Pancreas (tissue), 10 donors: ENCODE results near the gene TGOLN2. TPM values are rescaled to one million over a fixed set of nuclear protein-coding genes. Genes with fewer than 3 reads are reported as not detected.

Source experiments
- ATAC-seq, 4 donors: fragments of 200-7000 bp; cut with Tn5 transposase; one replicate each; pipeline versions ENCODE4 v1.8.0 to v1.9.1; 2020; ENCODE audit warnings: mild to moderate bottlenecking in 4 of 4, moderate library complexity in 4 of 4
- DNase-seq, 6 donors: peaks; one replicate each; pipeline ENCODE4 v3.0.0-alpha.2; 2020
- FAIRE-seq: peaks from 2 replicates; lab custom pipeline; 2012; peaks lifted over from hg19 to GRCh38; lab: Jason Lieb, UNC
- H3K27ac ChIP-seq, 4 donors: fragments of 200-600 bp; sonication (generic); 1 replicate in 3 of 4; 2 replicates in 1 of 4; pipeline versions ENCODE4 v1.5.0 to v1.8.0; 2020
- H3K27me3 ChIP-seq, 4 donors: fragments of 200-600 bp; one replicate each; pipeline ENCODE4 v1.8.0; 2021
- H3K36me3 ChIP-seq, 3 donors: fragments of 200-600 bp; sonication (generic) in 1 of 3; one replicate each; pipeline versions ENCODE4 v1.5.0 to v1.8.0; 2020 to 2021
- H3K4me1 ChIP-seq, 3 donors: fragments of 200-600 bp; one replicate each; pipeline ENCODE4 v1.8.0; 2021
- H3K4me3 ChIP-seq, 4 donors: fragments of 200-600 bp; sonication (generic) in 2 of 4; one replicate each; pipeline versions ENCODE4 v1.5.0 to v1.8.0; 2020 to 2021
- H3K9me3 ChIP-seq, 4 donors: fragments of 200-600 bp; one replicate each; pipeline ENCODE4 v1.8.0; 2021
- WGBS, 2 donors: extraction: QIAGEN DNeasy Blood & Tissue Kit; methylation state at CpG; one replicate each; pipeline ENCODE4 v1.1.7; 2013; 5-methylcytosine and 5-hydroxymethylcytosine counted together
- intact Hi-C, 3 donors: fragments of 100-400 bp; cut with DNase I; formaldehyde crosslinking; loops; one replicate each; pipeline versions ENCODE4 v1.11.1 to v1.14.2; 2022
- polyA plus RNA-seq, 2 donors: library from polyadenylated mRNA; stranded (reverse); fragments of 200-250 nt; gene quantifications; one replicate each; pipeline ENCODE4 v1.2.3, GENCODE V29; 2013
- total RNA-seq, 6 donors: library from RNA; stranded (reverse); fragmentation: NEBNext Ultra II Directional in 4 of 6; extraction: Animal tissue kit (Norgen Biotek cat#: 25700) in 4 of 6; gene quantifications; one replicate each; pipeline versions ENCODE4 v1.2.1 to v1.2.4, GENCODE V29; 2021 to 2023
- TF ChIP-seq, protein P1 (sequence below), 4 donors: fragments of 200-600 bp; sonication (generic) in 3 of 4; IDR thresholded peaks; one replicate each; pipeline versions ENCODE4 v1.5.0 to v1.8.0; 2021; ENCODE audit warnings: antibody characterized with exemption in 4 of 4
- donor health status: healthy with polysubstance abuse.
- donor health status: DM: no; HTN: no; CAD: no; lungs with moderate emphysema.
- donor health status: DM: no; HTN: no; CAD: no.
- donor health status: control.
- donor health status: control.
- donor health status: Bipolar disorder and iron deficiency.
- donor health status: DM: yes; HTN: yes; CAD: no.
- donor health status: DM: no; HTN: no; CAD: no.
- donor health status: DM: no; HTN: no; CAD: no.
- donor health status: DM: yes; HTN: yes; CAD: no.

TGOLN2 gene
- total and polyA plus RNA-seq, 8 donors = 17.7 to 74.7 (median 37.9) TPM

DNA sequence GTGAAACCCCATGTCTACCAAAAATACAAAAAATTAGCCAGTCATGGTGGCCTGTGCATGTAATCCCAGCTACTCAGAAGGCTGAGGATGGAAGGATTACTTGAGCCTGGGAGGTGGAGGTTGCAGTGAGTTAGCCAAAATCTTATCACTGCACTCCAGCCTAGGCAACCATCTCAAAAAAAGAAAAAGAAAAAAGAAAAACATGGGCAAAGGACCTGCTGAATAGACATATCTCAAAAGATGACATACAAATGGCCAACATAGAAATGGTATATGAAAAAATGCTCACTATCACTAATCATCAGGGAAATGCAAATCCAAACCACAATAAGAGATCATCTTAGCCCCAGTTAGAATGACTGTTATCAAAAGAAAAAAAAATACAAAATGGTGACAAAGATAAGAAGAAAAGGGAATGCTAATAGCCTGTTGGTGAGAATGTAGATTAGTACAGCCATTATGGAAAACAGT lies 1.4 kb upstream of the TGOLN2 start:
- no peaks in the 10 kb centered on the region for H3K27me3 ChIP-seq
- no peaks in the 10 kb centered on the region for H3K9me3 ChIP-seq
- DNase-seq (no peak), ATAC-seq (no peak), FAIRE-seq (no peak)
- intact Hi-C loops = no loop called here
- H3K4me3 ChIP-seq = no peak overlapping the region
- TF ChIP-seq, protein P1, sequence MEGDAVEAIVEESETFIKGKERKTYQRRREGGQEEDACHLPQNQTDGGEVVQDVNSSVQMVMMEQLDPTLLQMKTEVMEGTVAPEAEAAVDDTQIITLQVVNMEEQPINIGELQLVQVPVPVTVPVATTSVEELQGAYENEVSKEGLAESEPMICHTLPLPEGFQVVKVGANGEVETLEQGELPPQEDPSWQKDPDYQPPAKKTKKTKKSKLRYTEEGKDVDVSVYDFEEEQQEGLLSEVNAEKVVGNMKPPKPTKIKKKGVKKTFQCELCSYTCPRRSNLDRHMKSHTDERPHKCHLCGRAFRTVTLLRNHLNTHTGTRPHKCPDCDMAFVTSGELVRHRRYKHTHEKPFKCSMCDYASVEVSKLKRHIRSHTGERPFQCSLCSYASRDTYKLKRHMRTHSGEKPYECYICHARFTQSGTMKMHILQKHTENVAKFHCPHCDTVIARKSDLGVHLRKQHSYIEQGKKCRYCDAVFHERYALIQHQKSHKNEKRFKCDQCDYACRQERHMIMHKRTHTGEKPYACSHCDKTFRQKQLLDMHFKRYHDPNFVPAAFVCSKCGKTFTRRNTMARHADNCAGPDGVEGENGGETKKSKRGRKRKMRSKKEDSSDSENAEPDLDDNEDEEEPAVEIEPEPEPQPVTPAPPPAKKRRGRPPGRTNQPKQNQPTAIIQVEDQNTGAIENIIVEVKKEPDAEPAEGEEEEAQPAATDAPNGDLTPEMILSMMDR (IDR thresholded peaks at IDR 0.05) = no peak
- H3K4me1 ChIP-seq = peaks cover 14 to 20% (median 17%) of the 10 kb centered on the region in 3 donors
- H3K36me3 ChIP-seq = peaks cover 0 to 4% (median 0%) of the 10 kb centered on the region in 3 donors
- no peak overlapping the region for H3K27ac ChIP-seq

GRCh38 chr2:85327160-85327821 lies 498 bp downstream of the TGOLN2 start:
- TF ChIP-seq, protein P1 (IDR thresholded peaks at IDR 0.05) = no peak
- peak overlapping the region; percentile 91 to 98 (median 95) for H3K27ac ChIP-seq
- H3K36me3 ChIP-seq = peaks cover 3 to 24% (median 5%) of the 10 kb centered on the region in 3 donors
- ATAC-seq (peak; percentile 29 to 50 (median 42)), DNase-seq (peak in 5 of 6 donors; percentile 21 to 66 (median 44)), FAIRE-seq (no peak)
- H3K4me3 ChIP-seq = peak overlapping the region; percentile 49 to 84 (median 60)
- intact Hi-C loops = no loop called here
- no peaks in the 10 kb centered on the region for H3K9me3 ChIP-seq
- H3K27me3 ChIP-seq = no peaks in the 10 kb centered on the region
- WGBS, 2 donors = 3 to 5% methylated on average over 41 of the region's 41 CpGs
- peaks cover 14 to 25% (median 20%) of the 10 kb centered on the region in 3 donors for H3K4me1 ChIP-seq

DNA sequence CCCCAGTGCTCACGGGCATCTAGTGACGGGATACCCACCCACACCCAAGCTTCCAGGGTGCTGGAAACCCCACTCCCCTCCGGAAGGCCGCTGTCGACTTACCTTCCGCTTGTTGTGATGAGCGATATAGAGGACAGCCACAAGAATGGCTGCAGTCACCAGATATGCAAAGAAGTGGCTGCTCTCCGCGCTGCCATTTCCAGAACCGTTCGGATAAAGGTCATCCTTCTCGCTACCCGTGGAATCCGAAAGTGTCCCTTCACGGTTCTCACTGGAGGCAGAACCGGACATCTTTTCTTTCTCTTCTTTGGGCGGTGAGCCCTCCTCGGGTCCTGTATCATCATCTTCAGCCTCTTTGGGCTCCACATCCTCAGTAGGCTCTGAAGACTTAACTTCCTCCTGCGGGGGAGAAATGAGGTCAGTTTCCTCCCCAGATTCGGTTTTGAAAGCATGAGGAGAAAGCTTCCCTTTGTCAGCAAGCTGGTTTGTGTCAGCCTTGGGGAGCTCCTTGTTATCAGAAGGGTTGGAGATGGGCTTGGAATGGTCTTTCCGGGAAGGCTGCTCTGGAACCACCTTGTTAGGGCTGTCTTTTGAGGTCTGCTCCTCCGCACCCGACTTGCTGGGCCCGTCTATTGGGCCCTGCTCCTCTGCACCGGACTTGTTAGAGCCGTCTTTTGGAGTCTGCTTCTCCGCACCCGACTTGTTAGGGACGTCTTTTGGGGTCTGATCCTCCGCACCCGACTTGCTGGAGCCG lies 1.2 kb downstream of the TGOLN2 start:
- Histone ChIP-seq H3K27ac (peak overlapping the region in 2 of 4 donors; percentile 91 to 97), H3K4me1 (peaks cover 14 to 25% (median 20%) of the 10 kb centered on the region in 3 donors), H3K36me3 (peaks cover 3 to 31% (median 11%) of the 10 kb centered on the region in 3 donors), H3K27me3 (no peaks in the 10 kb centered on the region), H3K9me3 (no peaks in the 10 kb centered on the region), H3K4me3 (peak overlapping the region; percentile 49 to 84 (median 60))
- no peak for DNase-seq
- intact Hi-C loops = no loop called here
- peak in 1 of 4 donors; percentile 2 for ATAC-seq
- FAIRE-seq = no peak
- 7 to 10% methylated on average over 32 of the region's 32 CpGs for WGBS, 2 donors
- TF ChIP-seq, protein P1 (IDR thresholded peaks at IDR 0.05) = no peak

- WGBS, 2 donors = 53 to 56% methylated on average over 9 of the region's 9 CpGs
These were observed 2.4 kb downstream of the TGOLN2 start for GRCh38 chr2:85325466-85325811.

More at GRCh38 chr2:85325466-85325811, 2.4 kb downstream of the TGOLN2 start:
- ATAC-seq (no peak), FAIRE-seq (no peak), DNase-seq (no peak)
- peak overlapping the region in 3 of 4 donors; percentile 5 to 42 (median 41) for H3K27ac ChIP-seq
- H3K36me3 ChIP-seq = peaks cover 3 to 41% (median 17%) of the 10 kb centered on the region in 3 donors
- no peaks in the 10 kb centered on the region for H3K27me3 ChIP-seq
- H3K4me3 ChIP-seq = peak overlapping the region in 3 of 4 donors; percentile 49 to 71 (median 50)
- H3K9me3 ChIP-seq = no peaks in the 10 kb centered on the region
- TF ChIP-seq, protein P1 (IDR thresholded peaks at IDR 0.05) = no peak
- peaks cover 14 to 25% (median 20%) of the 10 kb centered on the region in 3 donors for H3K4me1 ChIP-seq
- intact Hi-C loops = no loop called here
